ENCODE measurements around the gene THRSP.
"Not testable (repeated sequence)": the region's sequence is repeated elsewhere in the genome, so short reads cannot be mapped to it uniquely, and the experiment has no call there.

The THRSP gene

DNA sequence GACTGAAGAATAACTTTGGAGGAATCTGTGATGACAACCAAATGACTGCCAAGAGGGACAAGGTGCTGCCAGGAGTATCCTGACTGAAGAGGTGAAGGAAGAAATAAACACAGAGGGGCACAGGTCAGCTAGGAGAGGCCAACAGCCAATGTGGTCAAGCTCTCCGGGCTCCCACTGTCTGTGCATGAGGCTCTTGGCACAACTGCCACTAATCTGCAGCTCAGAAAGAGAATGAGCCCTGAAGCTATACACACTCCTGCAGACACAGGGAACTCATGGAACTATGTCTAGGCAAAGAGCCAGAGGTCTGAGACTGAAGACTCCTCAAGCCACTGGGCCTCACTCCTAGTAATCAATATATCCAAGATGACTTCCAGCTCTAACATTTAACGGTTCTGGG, 7.0 kb downstream of the THRSP start:
- no peak overlapping the region for H3K27ac ChIP-seq
- TF ChIP-seq ZFX (IDR thresholded peaks at IDR 0.05), result no peak
- no peak for TF ChIP-seq CTCF (conservative IDR thresholded peaks at IDR 0.05)

DNA sequence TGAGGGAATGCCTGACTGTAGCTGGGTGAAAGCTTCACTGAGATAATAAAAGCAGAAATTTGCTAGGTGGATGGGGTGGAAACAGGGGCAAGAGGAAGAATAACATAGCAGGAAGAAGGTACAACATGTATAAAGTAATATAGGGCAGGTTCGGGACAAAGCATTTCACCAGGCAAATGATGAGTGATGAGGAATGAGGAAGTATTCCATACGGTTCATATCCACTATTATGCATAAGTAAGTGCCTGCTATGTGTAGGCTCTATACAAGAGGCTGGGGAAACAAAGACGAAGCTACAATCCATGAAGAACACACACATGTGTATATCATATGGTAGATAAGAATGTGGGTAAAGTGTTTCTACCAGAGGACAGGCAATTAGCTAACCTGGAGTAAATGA, 8.1 kb downstream of the THRSP start:
- no peak overlapping the region for H3K27ac ChIP-seq

DNA sequence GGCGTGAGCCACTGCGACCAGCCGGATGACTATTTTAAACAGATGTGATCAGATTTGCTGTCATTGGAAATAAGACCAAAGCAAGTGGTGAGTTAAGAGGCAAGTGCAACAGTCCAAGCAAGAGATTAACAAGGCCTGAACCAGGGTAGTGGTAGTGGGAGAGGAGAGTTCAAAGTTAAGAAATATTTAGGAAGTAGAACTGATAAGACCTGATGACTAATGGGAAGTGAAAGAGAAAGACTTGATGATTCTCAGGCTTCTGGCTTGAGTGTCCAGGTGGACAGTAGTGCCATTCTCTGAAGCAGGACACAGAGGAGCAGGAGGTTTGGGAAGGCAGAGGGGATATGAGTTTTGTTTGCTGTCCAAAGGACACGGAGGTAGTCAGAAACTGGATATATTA, 8.8 kb downstream of the THRSP start:
- TF ChIP-seq ZFX (IDR thresholded peaks at IDR 0.05) (no peak), CTCF (conservative IDR thresholded peaks at IDR 0.05) (no peak)
- H3K27ac ChIP-seq, result no peak overlapping the region

More for the DNA sequence above, 8.1 kb downstream of the THRSP start:
- TF ChIP-seq CTCF (conservative IDR thresholded peaks at IDR 0.05), result no peak
- no peak for TF ChIP-seq ZFX (IDR thresholded peaks at IDR 0.05)

- TF ChIP-seq CTCF (conservative IDR thresholded peaks at IDR 0.05) (no peak), ZFX (IDR thresholded peaks at IDR 0.05) (no peak)
Measured at GRCh38 chr11:78074756-78075155, 11.1 kb downstream of the THRSP start.

GRCh38 chr11:78076733-78077403, 13.2 kb downstream of the THRSP start:
- TF ChIP-seq ZFX (IDR thresholded peaks at IDR 0.05) (no peak), CTCF (conservative IDR thresholded peaks at IDR 0.05) (no peak)
- H3K27ac ChIP-seq, result no peak overlapping the region

More at GRCh38 chr11:78074756-78075155, 11.1 kb downstream of the THRSP start:
- no peak overlapping the region for H3K27ac ChIP-seq

GRCh38 chr11:78077592-78077991, 13.9 kb downstream of the THRSP start:
- not testable (repeated sequence) for H3K27ac ChIP-seq

DNA sequence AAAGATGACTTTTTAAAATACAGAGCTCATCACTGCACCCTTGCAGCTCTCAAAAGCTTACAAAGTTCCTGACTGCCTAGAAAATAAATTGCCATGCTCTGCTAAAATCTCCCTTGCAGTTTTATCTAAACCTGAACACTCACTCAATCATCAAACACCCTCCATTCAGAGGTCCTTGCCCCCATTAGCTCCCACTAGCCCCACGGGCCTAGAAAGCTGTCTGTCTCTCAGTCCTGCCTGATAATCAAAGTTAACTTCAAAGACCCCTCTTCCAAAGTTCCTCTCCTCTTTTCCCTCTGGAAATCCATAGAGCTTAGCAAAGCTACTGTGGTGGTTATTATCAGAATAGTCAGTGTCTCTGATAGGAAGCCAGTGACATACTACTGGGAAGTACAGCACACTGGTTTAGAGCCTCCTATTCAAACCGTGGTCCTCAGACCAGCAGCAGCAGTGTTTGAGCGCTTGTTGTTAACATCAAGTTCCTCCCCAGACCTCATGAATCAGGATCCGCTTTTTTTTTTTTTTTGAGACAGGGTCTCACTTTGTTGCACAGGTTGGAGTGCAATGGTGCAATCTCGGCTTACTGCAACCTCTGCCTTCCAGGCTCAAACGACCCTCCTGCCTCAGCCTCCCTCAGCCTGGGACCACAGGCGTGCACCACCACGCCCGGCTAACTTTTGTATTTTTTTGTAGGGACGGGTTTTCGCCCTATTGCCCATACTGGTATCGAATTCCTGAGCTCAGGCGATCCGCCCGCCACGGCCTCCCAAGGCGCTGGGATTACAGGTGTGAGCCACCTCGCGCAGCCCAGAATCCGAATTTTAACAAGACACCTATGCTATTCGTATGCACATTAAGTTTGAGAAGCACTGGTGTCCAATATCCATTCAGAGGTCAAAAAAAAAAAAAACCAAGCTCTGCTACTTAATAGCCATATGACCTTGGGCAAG, 14.8 kb downstream of the THRSP start:
- H3K27ac ChIP-seq, result peak overlapping the region; percentile 87
- TF ChIP-seq ZFX (IDR thresholded peaks at IDR 0.05), result no peak
- no peak for TF ChIP-seq CTCF (conservative IDR thresholded peaks at IDR 0.05)

All from C4-2B (cell line).